HS-27A (cell line): Measurements from ENCODE around the gene ZNF385C.

Experiments used
- DNase-seq: peaks from one replicate; pipeline ENCODE4 v3.0.0-alpha.2; 2012; ENCODE audit warnings: low read depth, missing footprints

Gene ZNF385C

GRCh38 chr17:42125565-42125964 is 27.3 kb upstream of the ZNF385C start:
- no peak for DNase-seq

GRCh38 chr17:42124256-42124655 is 26.0 kb upstream of the ZNF385C start:
- DNase-seq: no peak

- no peak for DNase-seq
Observed at GRCh38 chr17:42122371-42123303, 24.4 kb upstream of the ZNF385C start, which contains the start of gene HSPB9. HSPB9 (plus strand) TSS chr17:42122804; CDS start chr17:42122851, 47 bp downstream.

GRCh38 chr17:42120770-42121769 is 22.8 kb upstream of the ZNF385C start, which contains the start of gene KAT2A:
KAT2A (minus strand) TSS chr17:42121367; CDS start chr17:42121304, 63 bp downstream.
- no peak for DNase-seq

- no peak for DNase-seq
Observed at GRCh38 chr17:42120161-42120769, 22.0 kb upstream of the ZNF385C start.

- DNase-seq: no peak
Observed at GRCh38 chr17:42119301-42119700, 21.0 kb upstream of the ZNF385C start.

GRCh38 chr17:42118545-42118944 is 20.3 kb upstream of the ZNF385C start:
- DNase-seq: no peak

GRCh38 chr17:42118126-42118510 is 19.8 kb upstream of the ZNF385C start:
- no peak for DNase-seq

- no peak for DNase-seq
Observed at GRCh38 chr17:42117397-42118125, 19.3 kb upstream of the ZNF385C start.

GRCh38 chr17:42116705-42117396 is 18.6 kb upstream of the ZNF385C start:
- DNase-seq: no peak

GRCh38 chr17:42114118-42114517 is 15.8 kb upstream of the ZNF385C start:
- no peak for DNase-seq

GRCh38 chr17:42113293-42114069 is 15.2 kb upstream of the ZNF385C start:
- no peak for DNase-seq

GRCh38 chr17:42112552-42113176 is 14.4 kb upstream of the ZNF385C start, which contains the start of gene DHX58:
DHX58 (minus strand) TSS chr17:42112714; CDS start chr17:42111892, 822 bp downstream.
- no peak for DNase-seq

- DNase-seq: no peak
Observed at GRCh38 chr17:42111871-42112551, 13.7 kb upstream of the ZNF385C start.

GRCh38 chr17:42111265-42111636 is 13.0 kb upstream of the ZNF385C start:
- no peak for DNase-seq

GRCh38 chr17:42110301-42111264 is 12.3 kb upstream of the ZNF385C start:
- no peak for DNase-seq

- DNase-seq: no peak
Observed at GRCh38 chr17:42109086-42109485, 10.8 kb upstream of the ZNF385C start.
